Fibroblast of lung (primary cell): Measurements from ENCODE around the gene KDR. TPM values are rescaled to one million over a fixed set of nuclear protein-coding genes. Genes with fewer than 3 reads are reported as not detected.

Experiments used
- DNase-seq, 2 donors: peaks; one replicate each; pipeline versions ENCODE4 v3.0.0 to v3.0.0-alpha.2; 2010; ENCODE audit warnings: low read depth in 2 of 2
- H2AFZ ChIP-seq: 2 replicates; pipeline ENCODE4 v1.5.1; 2012; ENCODE audit warnings: low read length, control low read depth, inconsistent platforms
- H3K27ac ChIP-seq: 2 replicates; pipeline ENCODE4 v1.5.1; 2011; ENCODE audit warnings: low read length, control low read depth; ENCODE audit not compliant: insufficient read depth
- H3K27me3 ChIP-seq: 2 replicates; pipeline ENCODE4 v1.5.1; 2011; ENCODE audit warnings: mild to moderate bottlenecking, low read length; ENCODE audit not compliant: control insufficient read depth, insufficient read depth
- H3K36me3 ChIP-seq: 2 replicates; pipeline ENCODE4 v1.5.1; 2011; ENCODE audit warnings: low read length; ENCODE audit not compliant: control insufficient read depth, insufficient read depth
- H3K4me1 ChIP-seq: 2 replicates; pipeline ENCODE4 v1.5.1; 2011; ENCODE audit warnings: low read length; ENCODE audit not compliant: control insufficient read depth, insufficient read depth; ENCODE audit errors: extremely low read depth
- H3K4me2 ChIP-seq: 2 replicates; pipeline ENCODE4 v1.5.1; 2011; ENCODE audit warnings: low read length, control low read depth; ENCODE audit not compliant: insufficient read depth; ENCODE audit errors: extremely low read depth
- H3K4me3 ChIP-seq, 4 experiments: fragments of 200-600 bp in 1 of 4; sonication (generic) in 1 of 4; replicated peaks in 1 of 4; 2 replicates each; pipeline ENCODE4 v1.5.1; 2011 to 2016; ENCODE audit warnings: low read length in 4 of 4, low read depth in 3 of 4, mild to moderate bottlenecking in 3 of 4, control low read depth in 2 of 4, inconsistent platforms in 1 of 4, mixed read lengths in 1 of 4; ENCODE audit not compliant: insufficient read depth in 1 of 4; ENCODE audit errors: control extremely low read depth in 1 of 4
- H3K79me2 ChIP-seq: 2 replicates; pipeline ENCODE4 v1.5.1; 2012; ENCODE audit warnings: mild to moderate bottlenecking, low read length, inconsistent platforms; ENCODE audit not compliant: control insufficient read depth, insufficient read depth
- H3K9ac ChIP-seq: 2 replicates; pipeline ENCODE4 v1.5.1; 2011; ENCODE audit warnings: mild to moderate bottlenecking, low read length, control low read depth; ENCODE audit not compliant: insufficient read depth
- H3K9me3 ChIP-seq: 2 replicates; pipeline ENCODE4 v1.5.1; 2012; ENCODE audit warnings: low read depth, low read length; ENCODE audit not compliant: control insufficient read depth, insufficient read depth
- H4K20me1 ChIP-seq: 2 replicates; pipeline ENCODE4 v1.5.1; 2011; ENCODE audit warnings: low read length; ENCODE audit not compliant: control insufficient read depth, insufficient read depth; ENCODE audit errors: extremely low read depth
- CTCF ChIP-seq, 2 donors: IDR thresholded peaks in 1 of 2; conservative IDR thresholded peaks in 1 of 2; 1 replicate in 1 of 2; 2 replicates in 1 of 2; pipeline ENCODE4 v1.5.1; 2011 to 2012; ENCODE audit warnings: low read length in 2 of 2, control low read depth in 1 of 2, inconsistent platforms in 1 of 2, low read depth in 1 of 2, mild to moderate bottlenecking in 1 of 2
- EZH2 ChIP-seq: IDR thresholded peaks from 2 replicates; pipeline ENCODE4 v1.5.1; 2012; ENCODE audit warnings: low read length, control low read depth, mild to moderate bottlenecking; ENCODE audit errors: missing control alignments
- polyA plus RNA-seq, 2 donors: library from polyadenylated mRNA; depleted of rRNA in 1 of 2; stranded (reverse) in 1 of 2; unstranded in 1 of 2; fragments of >200 nt; gene quantifications; 2 replicates each; pipeline ENCODE4 v1.2.1, GENCODE V29; 2011 to 2012; ENCODE audit warnings: missing spikeins in 1 of 2
- total RNA-seq: library from RNA; depleted of rRNA; stranded (reverse); fragments of >200 nt; gene quantifications from 2 replicates; pipeline ENCODE4 v1.2.1, GENCODE V29; 2014

KDR gene
- total and polyA plus RNA-seq, 2 donors (not counting 1 experiment from before 2014, with no cell fraction given): 0.05 TPM; not detected in 1

GRCh38 chr4:55127053-55127452, 1.7 kb upstream of the KDR start:
- no peaks in the 10 kb centered on the region for H3K36me3 ChIP-seq
- H2AFZ ChIP-seq: no peak overlapping the region
- H3K9me3 ChIP-seq: no peaks in the 10 kb centered on the region
- peaks cover 13% of the 10 kb centered on the region for H3K27me3 ChIP-seq
- H4K20me1 ChIP-seq: no peaks in the 10 kb centered on the region
- no peaks in the 10 kb centered on the region for H3K4me1 ChIP-seq
- no peak overlapping the region for H3K4me3 ChIP-seq
- H3K9ac ChIP-seq: no peak overlapping the region
- no peak for DNase-seq
- TF ChIP-seq EZH2 (no peak), CTCF (conservative IDR thresholded peaks at IDR 0.05 in 1 of 2, IDR thresholded peaks at IDR 0.05 in 1 of 2; ENCODE audit: low read depth in 1 of 2, low read length in 2 of 2) (no peak)
- no peak overlapping the region for H3K27ac ChIP-seq
- no peaks in the 10 kb centered on the region for H3K79me2 ChIP-seq
- H3K4me2 ChIP-seq: no peak overlapping the region

- no peaks in the 10 kb centered on the region for H3K4me1 ChIP-seq
- H3K4me3 ChIP-seq: peak overlapping the region; percentile 58 to 64 (median 62)
- no peak overlapping the region for H3K9ac ChIP-seq
- no peaks in the 10 kb centered on the region for H3K36me3 ChIP-seq
- no peaks in the 10 kb centered on the region for H3K79me2 ChIP-seq
- no peak overlapping the region for H3K27ac ChIP-seq
- H2AFZ ChIP-seq: peak overlapping the region; percentile 65
- no peaks in the 10 kb centered on the region for H3K9me3 ChIP-seq
- peaks cover 13% of the 10 kb centered on the region for H3K27me3 ChIP-seq
- TF ChIP-seq CTCF (conservative IDR thresholded peaks at IDR 0.05 in 1 of 2, IDR thresholded peaks at IDR 0.05 in 1 of 2; ENCODE audit: low read depth in 1 of 2, low read length in 2 of 2) (no peak), EZH2 (no peak)
- DNase-seq: peak; percentile 15 to 27
- no peaks in the 10 kb centered on the region for H4K20me1 ChIP-seq
- peak overlapping the region; percentile 85 for H3K4me2 ChIP-seq
These were observed 557 bp upstream of the KDR start for GRCh38 chr4:55125763-55126541.

GRCh38 chr4:55124322-55125076, 896 bp downstream of the KDR start:
- TF ChIP-seq CTCF (conservative IDR thresholded peaks at IDR 0.05 in 1 of 2, IDR thresholded peaks at IDR 0.05 in 1 of 2; ENCODE audit: low read depth in 1 of 2, low read length in 2 of 2): no peak
- TF ChIP-seq EZH2: no peak
- no peak overlapping the region for H3K27ac ChIP-seq
- H2AFZ ChIP-seq: no peak overlapping the region
- H3K4me1 ChIP-seq: no peaks in the 10 kb centered on the region
- no peaks in the 10 kb centered on the region for H3K79me2 ChIP-seq
- H3K9ac ChIP-seq: no peak overlapping the region
- peak in 1 of 2 donors; percentile 8 for DNase-seq
- peak overlapping the region in 2 of 4 experiments; percentile 59 to 64 for H3K4me3 ChIP-seq
- peaks cover 13% of the 10 kb centered on the region for H3K27me3 ChIP-seq
- no peaks in the 10 kb centered on the region for H3K36me3 ChIP-seq
- peak overlapping the region; percentile 85 for H3K4me2 ChIP-seq
- no peaks in the 10 kb centered on the region for H4K20me1 ChIP-seq
- H3K9me3 ChIP-seq: no peaks in the 10 kb centered on the region
